ENCODE measurements around the gene PDLIM7.

Gene PDLIM7

DNA sequence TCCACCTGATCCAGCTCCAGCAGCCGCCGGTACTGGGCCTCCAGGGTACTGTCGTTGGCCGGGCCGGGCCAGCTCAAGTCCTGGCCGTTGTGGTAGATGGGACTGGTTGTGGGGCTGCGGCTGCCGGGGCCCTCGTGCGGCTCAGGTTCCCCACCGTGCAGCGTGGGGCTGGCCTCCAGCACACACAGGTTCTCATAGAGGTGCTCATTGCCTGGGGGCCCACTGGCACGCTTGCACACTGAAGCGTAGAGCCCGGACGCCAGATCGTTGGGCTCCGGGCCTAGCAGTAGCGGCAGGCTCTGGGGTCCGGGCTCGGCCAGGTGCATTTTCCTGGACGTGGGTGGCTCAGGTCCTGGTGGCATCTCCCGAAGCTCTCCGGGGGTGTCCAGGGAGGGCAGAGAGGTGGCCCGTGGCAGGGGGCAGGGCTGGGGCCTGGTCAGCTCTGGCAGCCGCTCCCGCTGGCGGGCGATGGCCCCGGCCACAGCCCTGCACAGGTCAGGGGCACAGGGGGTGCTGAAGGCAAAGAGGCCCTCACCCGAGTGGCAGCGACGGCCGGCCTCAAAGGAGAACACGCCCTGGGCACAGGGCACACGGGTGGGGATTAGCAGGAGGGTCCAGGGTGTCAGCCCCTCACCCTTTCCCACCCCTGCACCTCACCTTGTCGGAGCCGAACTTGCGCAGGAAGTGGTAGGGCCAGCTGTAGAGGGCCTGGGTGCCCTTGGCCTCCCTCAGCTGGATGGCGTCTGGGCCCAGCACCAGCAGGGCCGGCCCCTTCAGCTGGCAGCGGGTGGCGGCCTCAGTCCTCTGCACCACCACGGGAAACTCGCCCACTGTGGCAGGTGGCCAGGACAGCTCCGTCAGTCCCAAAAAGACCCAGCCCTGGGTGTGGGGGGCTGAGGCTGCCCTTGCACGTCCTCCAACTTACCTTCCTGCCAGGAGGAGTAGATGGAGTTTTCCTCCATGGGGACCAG, 7.0 kb upstream of the PDLIM7 start:
- Histone ChIP-seq H3K36me3 (ENCODE audit: control insufficient read depth, insufficient read depth, low read length, severe bottlenecking) (peaks cover 3% of the 10 kb centered on the region), H3K9me3 (ENCODE audit: control insufficient read depth, low read length) (no peaks in the 10 kb centered on the region), H3K4me1 (ENCODE audit: control insufficient read depth, insufficient read depth, low read length) (no peaks in the 10 kb centered on the region), H3K9ac (ENCODE audit: low read length) (no peak overlapping the region), H3K4me3 (ENCODE audit: low read length) (no peak overlapping the region), H3K27me3 (replicated peaks; ENCODE audit: control insufficient read depth, insufficient read depth, low read length) (no peaks in the 10 kb centered on the region)
- DNase-seq (ENCODE audit: low read depth) = no peak

DNA sequence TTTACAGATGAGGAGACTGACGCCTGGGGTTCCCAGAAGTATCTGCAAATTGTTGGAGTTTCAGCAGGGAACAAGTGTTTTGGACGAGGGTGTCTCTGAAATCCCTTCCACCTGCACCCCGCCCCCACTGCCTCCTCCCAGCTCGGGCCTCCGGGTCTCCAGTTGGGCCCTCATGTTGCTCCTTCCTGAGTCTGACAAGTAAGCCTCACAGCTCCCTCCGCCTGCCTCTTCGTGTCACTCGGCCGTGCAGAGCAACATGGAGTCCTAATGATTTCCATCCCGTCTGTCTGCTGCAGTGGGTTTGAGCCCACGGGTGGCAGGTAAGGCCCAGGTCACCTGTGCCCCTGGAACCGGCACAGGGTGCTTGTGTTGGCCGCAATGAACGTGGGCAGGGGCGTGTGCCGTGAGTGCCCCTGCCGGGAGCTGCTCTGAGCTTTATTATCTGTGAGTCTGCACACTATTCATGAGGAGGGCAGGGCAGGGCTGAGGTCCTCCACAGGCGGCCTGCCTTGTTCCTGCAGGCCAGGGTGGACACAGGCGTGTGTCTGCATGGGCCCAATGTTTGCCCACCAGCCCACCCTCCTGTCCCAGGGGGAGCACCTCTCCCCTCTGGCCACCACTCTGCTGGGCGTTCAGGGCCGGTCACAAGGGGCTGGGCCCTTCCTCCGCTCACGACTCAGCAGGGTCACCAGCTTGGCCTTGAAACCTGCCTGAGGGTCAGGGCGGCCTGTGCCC, 6.1 kb upstream of the PDLIM7 start:
- DNase-seq (ENCODE audit: low read depth) = no peak
- Histone ChIP-seq H3K36me3 (ENCODE audit: control insufficient read depth, insufficient read depth, low read length, severe bottlenecking) (peaks cover 3% of the 10 kb centered on the region), H3K9ac (ENCODE audit: low read length) (no peak overlapping the region), H3K9me3 (ENCODE audit: control insufficient read depth, low read length) (no peaks in the 10 kb centered on the region), H3K27me3 (replicated peaks; ENCODE audit: control insufficient read depth, insufficient read depth, low read length) (no peaks in the 10 kb centered on the region), H3K4me3 (ENCODE audit: low read length) (no peak overlapping the region), H3K4me1 (ENCODE audit: control insufficient read depth, insufficient read depth, low read length) (no peaks in the 10 kb centered on the region)

- H3K9ac ChIP-seq (ENCODE audit: low read length) = no peak overlapping the region
- H3K4me3 ChIP-seq (ENCODE audit: low read length) = no peak overlapping the region
- H3K9me3 ChIP-seq (ENCODE audit: control insufficient read depth, low read length) = no peaks in the 10 kb centered on the region
- H3K27me3 ChIP-seq (replicated peaks; ENCODE audit: control insufficient read depth, insufficient read depth, low read length) = no peaks in the 10 kb centered on the region
- no peak for DNase-seq (ENCODE audit: low read depth)
- peaks cover 3% of the 10 kb centered on the region for H3K36me3 ChIP-seq (ENCODE audit: control insufficient read depth, insufficient read depth, low read length, severe bottlenecking)
- peaks cover 5% of the 10 kb centered on the region for H3K4me1 ChIP-seq (ENCODE audit: control insufficient read depth, insufficient read depth, low read length)
These were observed 5.5 kb upstream of the PDLIM7 start for GRCh38 chr5:177502886-177503285.

GRCh38 chr5:177501874-177502678, 4.7 kb upstream of the PDLIM7 start:
- Histone ChIP-seq H3K4me3 (ENCODE audit: low read length) (no peak overlapping the region), H3K27me3 (replicated peaks; ENCODE audit: control insufficient read depth, insufficient read depth, low read length) (no peaks in the 10 kb centered on the region), H3K9me3 (ENCODE audit: control insufficient read depth, low read length) (no peaks in the 10 kb centered on the region), H3K9ac (ENCODE audit: low read length) (no peak overlapping the region), H3K36me3 (ENCODE audit: control insufficient read depth, insufficient read depth, low read length, severe bottlenecking) (peaks cover 3% of the 10 kb centered on the region), H3K4me1 (ENCODE audit: control insufficient read depth, insufficient read depth, low read length) (peaks cover 6% of the 10 kb centered on the region)
- no peak for DNase-seq (ENCODE audit: low read depth)

DNA sequence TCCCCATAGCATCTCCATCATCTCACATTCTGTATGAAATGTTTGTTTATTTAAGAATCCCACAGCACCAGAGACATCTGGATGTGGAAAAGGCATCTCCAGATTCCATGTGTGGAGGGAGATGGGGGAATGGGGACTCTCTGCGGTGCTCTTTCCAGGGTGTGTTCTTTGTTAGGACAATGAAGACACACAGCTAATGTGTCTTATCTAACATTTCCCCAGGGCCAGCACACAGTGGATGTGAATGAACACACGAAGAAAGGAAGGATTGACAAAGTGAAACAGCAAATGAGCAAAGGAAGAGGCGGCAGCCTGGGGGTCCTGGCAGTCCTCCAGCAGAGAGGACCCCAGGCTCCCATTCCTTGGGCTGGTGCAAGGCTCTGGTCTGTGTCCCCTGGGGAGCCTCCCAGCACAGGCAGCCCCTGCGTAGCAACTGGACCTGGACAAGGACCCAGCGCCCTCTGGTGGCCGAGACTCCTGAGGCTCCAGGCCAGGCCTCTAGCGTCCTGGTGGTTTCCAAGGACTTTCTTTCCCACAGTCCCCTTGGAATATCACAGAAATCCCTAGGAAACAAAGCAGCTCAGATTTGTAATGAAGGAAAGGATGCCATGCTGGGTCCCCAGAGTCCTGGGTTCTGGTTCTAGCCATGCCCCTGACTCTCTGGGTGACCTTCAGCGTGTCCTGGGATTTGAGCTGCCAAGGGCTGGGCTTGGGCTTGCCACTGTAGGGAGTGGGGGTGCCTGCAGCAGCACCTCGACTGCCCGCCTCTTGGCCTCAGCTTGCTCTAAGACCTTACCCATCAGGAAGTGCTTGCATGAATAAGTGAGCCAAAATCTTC, 3.5 kb upstream of the PDLIM7 start:
- Histone ChIP-seq H3K4me1 (ENCODE audit: control insufficient read depth, insufficient read depth, low read length) (peaks cover 13% of the 10 kb centered on the region), H3K36me3 (ENCODE audit: control insufficient read depth, insufficient read depth, low read length, severe bottlenecking) (peaks cover 3% of the 10 kb centered on the region), H3K9me3 (ENCODE audit: control insufficient read depth, low read length) (no peaks in the 10 kb centered on the region), H3K9ac (ENCODE audit: low read length) (peak overlapping the region; percentile 8), H3K4me3 (ENCODE audit: low read length) (no peak overlapping the region), H3K27me3 (replicated peaks; ENCODE audit: control insufficient read depth, insufficient read depth, low read length) (no peaks in the 10 kb centered on the region)
- DNase-seq (ENCODE audit: low read depth) = peak; percentile 96

DNA sequence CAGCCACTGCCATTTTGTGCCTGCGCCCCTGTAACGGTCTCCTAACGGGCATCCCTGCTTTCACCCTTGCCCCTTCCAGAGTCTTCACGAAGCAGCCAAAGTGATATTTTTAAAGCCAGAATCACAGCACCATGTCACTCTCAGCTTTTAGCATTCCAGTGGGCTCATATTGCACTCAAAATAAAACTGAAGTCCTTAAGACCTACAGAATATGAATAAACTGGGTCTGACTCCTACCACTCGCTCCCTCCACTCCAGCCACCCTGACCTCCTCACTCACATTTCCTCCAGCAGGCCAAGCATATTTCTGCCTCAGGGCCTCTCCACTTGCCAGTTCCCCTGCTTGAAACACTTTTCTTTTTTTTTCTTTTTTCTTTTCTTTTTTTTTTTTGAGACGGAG, 2.4 kb upstream of the PDLIM7 start:
- H3K9ac ChIP-seq (ENCODE audit: low read length) = no peak overlapping the region
- H3K9me3 ChIP-seq (ENCODE audit: control insufficient read depth, low read length) = no peaks in the 10 kb centered on the region
- peaks cover 3% of the 10 kb centered on the region for H3K36me3 ChIP-seq (ENCODE audit: control insufficient read depth, insufficient read depth, low read length, severe bottlenecking)
- H3K27me3 ChIP-seq (replicated peaks; ENCODE audit: control insufficient read depth, insufficient read depth, low read length) = no peaks in the 10 kb centered on the region
- peaks cover 24% of the 10 kb centered on the region for H3K4me1 ChIP-seq (ENCODE audit: control insufficient read depth, insufficient read depth, low read length)
- no peak overlapping the region for H3K4me3 ChIP-seq (ENCODE audit: low read length)
- DNase-seq (ENCODE audit: low read depth) = peak; percentile 38

GRCh38 chr5:177498013-177498787, 796 bp upstream of the PDLIM7 start:
- Histone ChIP-seq H3K4me3 (ENCODE audit: low read length) (peak overlapping the region; percentile 85), H3K9me3 (ENCODE audit: control insufficient read depth, low read length) (no peaks in the 10 kb centered on the region), H3K4me1 (ENCODE audit: control insufficient read depth, insufficient read depth, low read length) (peaks cover 39% of the 10 kb centered on the region), H3K36me3 (ENCODE audit: control insufficient read depth, insufficient read depth, low read length, severe bottlenecking) (peaks cover 4% of the 10 kb centered on the region), H3K9ac (ENCODE audit: low read length) (peak overlapping the region; percentile 81), H3K27me3 (replicated peaks; ENCODE audit: control insufficient read depth, insufficient read depth, low read length) (no peaks in the 10 kb centered on the region)
- no peak for DNase-seq (ENCODE audit: low read depth)

DNA sequence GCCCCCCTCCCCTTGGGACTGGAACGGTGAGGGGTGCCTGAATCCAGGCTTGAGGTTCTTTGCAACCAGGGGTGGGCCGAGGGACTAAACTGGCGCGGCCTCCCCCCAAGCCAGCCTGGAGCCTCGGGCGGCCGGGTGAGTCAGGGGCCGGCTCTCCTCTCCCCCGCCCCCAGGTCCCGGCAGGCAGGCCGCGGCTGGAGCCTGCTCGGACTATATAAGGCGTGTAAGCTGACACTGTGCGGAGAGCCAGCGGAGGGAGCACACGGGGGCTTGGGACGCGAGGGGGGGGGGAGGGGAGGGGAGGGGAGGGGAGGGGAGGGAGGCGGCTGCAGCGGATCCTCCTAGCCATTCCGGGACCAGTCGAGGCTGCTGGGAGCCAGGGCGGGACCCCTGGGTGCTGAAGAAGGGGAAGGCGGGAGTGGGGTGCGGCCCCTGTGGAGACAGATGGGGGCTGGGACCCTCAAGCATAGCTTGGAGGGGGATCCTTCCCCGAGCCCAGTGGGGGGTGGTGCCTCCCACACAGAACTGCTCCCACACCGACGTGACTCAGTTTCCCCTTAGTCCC, 595 bp downstream of the PDLIM7 start:
- H3K9me3 ChIP-seq (ENCODE audit: control insufficient read depth, low read length) = no peaks in the 10 kb centered on the region
- H3K36me3 ChIP-seq (ENCODE audit: control insufficient read depth, insufficient read depth, low read length, severe bottlenecking) = peaks cover 10% of the 10 kb centered on the region
- peak; percentile 97 for DNase-seq (ENCODE audit: low read depth)
- peaks cover 43% of the 10 kb centered on the region for H3K4me1 ChIP-seq (ENCODE audit: control insufficient read depth, insufficient read depth, low read length)
- H3K4me3 ChIP-seq (ENCODE audit: low read length) = peak overlapping the region; percentile 85
- no peaks in the 10 kb centered on the region for H3K27me3 ChIP-seq (replicated peaks; ENCODE audit: control insufficient read depth, insufficient read depth, low read length)
- peak overlapping the region; percentile 98 for H3K9ac ChIP-seq (ENCODE audit: low read length)

DNA sequence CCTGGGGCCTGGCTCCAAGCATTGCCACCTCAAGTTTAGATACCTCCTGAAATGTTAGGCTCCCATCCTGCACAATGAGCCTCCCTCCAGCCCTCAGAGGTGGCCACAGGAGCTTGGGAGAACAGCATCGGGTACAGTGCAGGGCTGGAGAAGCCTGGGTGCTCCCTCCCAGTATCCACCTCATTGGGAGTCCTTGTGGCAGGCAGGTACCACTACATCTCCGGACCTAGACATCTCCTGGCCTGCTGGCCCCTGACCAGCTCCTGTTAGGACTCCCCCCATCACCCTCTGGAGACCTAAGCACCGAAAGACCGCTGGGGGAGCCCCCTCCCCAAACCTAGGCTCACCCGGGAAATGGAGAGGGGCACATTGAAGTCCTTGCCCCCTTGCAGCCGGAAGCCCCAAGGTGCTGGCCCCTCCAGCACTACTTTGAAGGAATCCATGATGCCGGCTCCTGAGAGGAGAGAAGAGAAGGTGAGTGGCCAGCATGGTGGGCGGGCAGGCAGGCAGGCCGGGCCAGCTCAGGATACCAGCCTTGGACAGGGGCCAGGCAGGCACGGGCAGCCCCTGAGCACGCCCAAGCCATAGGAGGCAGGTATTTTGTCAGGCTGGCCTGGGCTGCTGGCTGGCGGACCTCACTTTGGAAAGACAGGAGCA, 1.2 kb downstream of the PDLIM7 start:
- peak overlapping the region; percentile 98 for H3K9ac ChIP-seq (ENCODE audit: low read length)
- H3K36me3 ChIP-seq (ENCODE audit: control insufficient read depth, insufficient read depth, low read length, severe bottlenecking) = peaks cover 10% of the 10 kb centered on the region
- DNase-seq (ENCODE audit: low read depth) = peak; percentile 69
- no peaks in the 10 kb centered on the region for H3K27me3 ChIP-seq (replicated peaks; ENCODE audit: control insufficient read depth, insufficient read depth, low read length)
- H3K4me3 ChIP-seq (ENCODE audit: low read length) = peak overlapping the region; percentile 85
- peaks cover 43% of the 10 kb centered on the region for H3K4me1 ChIP-seq (ENCODE audit: control insufficient read depth, insufficient read depth, low read length)
- no peaks in the 10 kb centered on the region for H3K9me3 ChIP-seq (ENCODE audit: control insufficient read depth, low read length)

All from adipocyte (in vitro differentiated cells).